ENCODE results near the gene OR52R1. TPM values are rescaled to one million over a fixed set of nuclear protein-coding genes. Genes with fewer than 3 reads are reported as not detected.

OR52R1 gene
- polyA plus RNA-seq, 1 experiment, result not detected

DNA sequence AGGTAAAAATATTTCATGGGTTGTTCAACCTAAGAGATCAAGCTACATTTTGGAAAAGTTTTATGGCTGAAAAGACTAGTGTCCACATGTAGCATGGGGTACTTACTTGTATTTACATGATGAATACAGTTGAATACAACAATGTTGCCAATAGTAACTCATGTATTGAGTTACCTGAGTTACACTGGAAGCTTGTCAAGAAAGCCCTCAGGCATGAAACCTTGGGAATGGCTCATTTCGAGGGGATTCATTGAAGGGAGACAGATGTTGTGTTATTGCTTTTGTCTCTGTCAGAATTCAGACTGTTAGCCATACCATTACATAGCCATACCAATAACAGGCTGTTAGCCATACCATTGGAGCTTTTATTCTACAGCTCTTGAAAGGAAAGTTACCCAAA is 26.2 kb upstream of the OR52R1 start:
- CTCF ChIA-PET, result interaction anchor here (0.9 kb wide), 1 partner anchor 17 kb away, joined by 3 read pairs; no protein-coding TSS in a partner anchor

GRCh38 chr11:4826425-4826824 is 22.2 kb upstream of the OR52R1 start:
- TF ChIP-seq CTCF (IDR thresholded peaks at IDR 0.05; ENCODE audit: insufficient read depth, low read depth, low read length), result no peak
- Histone ChIP-seq H3K27me3 (ENCODE audit: control insufficient read depth, insufficient read depth, low read length) (no peaks in the 10 kb centered on the region), H3K36me3 (ENCODE audit: control insufficient read depth, insufficient read depth, low read length) (no peaks in the 10 kb centered on the region), H3K4me3 (ENCODE audit: low read depth, low read length) (no peak overlapping the region)
- DNase-seq (ENCODE audit: low read depth), result no peak
- ChIA-PET POLR2A (no interaction called here), CTCF (interaction anchor here (1.2 to 1.5 kb wide), 2 partner anchors 189 to 199 kb away, joined by 3 to 8 read pairs; partner anchors contain the start of gene OR51D1)

More for the DNA sequence above, 26.2 kb upstream of the OR52R1 start:
- DNase-seq (ENCODE audit: low read depth), result no peak
- Histone ChIP-seq H3K4me3 (ENCODE audit: low read depth, low read length) (no peak overlapping the region), H3K36me3 (ENCODE audit: control insufficient read depth, insufficient read depth, low read length) (no peaks in the 10 kb centered on the region), H3K27me3 (ENCODE audit: control insufficient read depth, insufficient read depth, low read length) (no peaks in the 10 kb centered on the region)
- TF ChIP-seq CTCF (IDR thresholded peaks at IDR 0.05; ENCODE audit: insufficient read depth, low read depth, low read length), result no peak
- POLR2A ChIA-PET, result no interaction called here

GRCh38 chr11:4825132-4825531 is 21.0 kb upstream of the OR52R1 start:
- Histone ChIP-seq H3K4me3 (ENCODE audit: low read depth, low read length) (no peak overlapping the region), H3K27me3 (ENCODE audit: control insufficient read depth, insufficient read depth, low read length) (no peaks in the 10 kb centered on the region), H3K36me3 (ENCODE audit: control insufficient read depth, insufficient read depth, low read length) (no peaks in the 10 kb centered on the region)
- TF ChIP-seq CTCF (IDR thresholded peaks at IDR 0.05; ENCODE audit: insufficient read depth, low read depth, low read length), result no peak
- ChIA-PET POLR2A (no interaction called here), CTCF (no interaction called here)
- DNase-seq (ENCODE audit: low read depth), result no peak

GRCh38 chr11:4821021-4821420 is 16.8 kb upstream of the OR52R1 start, which contains the start of gene OR51F2:
Gene OR51F2, plus strand, starts transcription at chr11:4821321. Its CDS starts 101 bp downstream, at chr11:4821422.
- POLR2A ChIA-PET, result no interaction called here
- CTCF ChIA-PET, result no interaction called here
- Histone ChIP-seq H3K4me3 (ENCODE audit: low read depth, low read length) (no peak within 1 kb of the TSS), H3K27me3 (ENCODE audit: control insufficient read depth, insufficient read depth, low read length) (no peaks in the 10 kb centered on the region), H3K36me3 (ENCODE audit: control insufficient read depth, insufficient read depth, low read length) (no peaks in the 10 kb centered on the region)
- DNase-seq (ENCODE audit: low read depth), result no peak
- no peak for TF ChIP-seq CTCF (IDR thresholded peaks at IDR 0.05; ENCODE audit: insufficient read depth, low read depth, low read length)

DNA sequence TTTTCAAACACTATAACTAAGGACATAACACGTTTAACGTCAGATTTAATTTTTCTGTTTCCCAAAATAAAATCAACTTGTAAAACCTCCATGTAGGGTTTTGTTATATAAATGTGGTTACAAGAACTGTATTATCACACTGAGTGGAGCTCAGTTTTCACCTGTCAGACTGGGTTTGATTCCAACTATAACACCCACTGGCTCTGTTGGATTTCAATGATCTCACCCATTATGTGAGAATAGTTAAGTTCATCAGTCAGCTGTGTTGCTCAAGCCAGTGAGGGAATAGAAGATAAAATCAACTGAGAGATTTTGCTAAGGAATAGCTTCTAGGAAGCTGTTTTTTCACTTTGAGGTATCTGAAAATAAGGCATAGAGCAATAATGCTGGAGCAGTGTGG is 5.1 kb upstream of the OR52R1 start:
- POLR2A ChIA-PET, result no interaction called here
- no peaks in the 10 kb centered on the region for H3K36me3 ChIP-seq (ENCODE audit: control insufficient read depth, insufficient read depth, low read length)

More for the DNA sequence above, 5.1 kb upstream of the OR52R1 start:
- TF ChIP-seq CTCF (IDR thresholded peaks at IDR 0.05; ENCODE audit: insufficient read depth, low read depth, low read length), result no peak
- DNase-seq (ENCODE audit: low read depth), result no peak
- CTCF ChIA-PET, result no interaction called here
- H3K4me3 ChIP-seq (ENCODE audit: low read depth, low read length), result no peak overlapping the region
- H3K27me3 ChIP-seq (ENCODE audit: control insufficient read depth, insufficient read depth, low read length), result no peaks in the 10 kb centered on the region
